Type B pancreatic cell (in vitro differentiated cells): Measurements from ENCODE around the gene IARS1. TPM values are rescaled to one million over a fixed set of nuclear protein-coding genes. Genes with fewer than 3 reads are reported as not detected.
A peak's percentile ranks its signal among the peaks of the same experiment; 100 is the strongest.

Experiments used
- DNase-seq: peaks from one replicate; pipeline ENCODE4 v3.0.0; 2021; ENCODE audit warnings: mixed read lengths; ENCODE audit not compliant: unreplicated experiment; ENCODE audit errors: extremely low spot score
- H3K27ac Mint-ChIP-seq: 2 replicates; pipeline ENCODE4 v1.8.0; 2021; ENCODE audit warnings: mild to moderate bottlenecking, mixed read lengths
- H3K27me3 Mint-ChIP-seq: 2 replicates; pipeline ENCODE4 v1.8.0; 2021; ENCODE audit warnings: mixed read lengths
- H3K36me3 Mint-ChIP-seq: 2 replicates; pipeline ENCODE4 v1.8.0; 2021; ENCODE audit warnings: mixed read lengths
- H3K4me1 Mint-ChIP-seq: one replicate; pipeline ENCODE4 v1.8.0; 2021; ENCODE audit warnings: mixed read lengths; ENCODE audit not compliant: unreplicated experiment
- H3K4me3 Mint-ChIP-seq: 2 replicates; pipeline ENCODE4 v1.8.0; 2021; ENCODE audit warnings: mild to moderate bottlenecking, mixed read lengths
- H3K9me3 Mint-ChIP-seq: 2 replicates; pipeline ENCODE4 v1.8.0; 2021; ENCODE audit warnings: mixed read lengths
- CTCF ChIP-seq: fragments of 200-600 bp; sonication (generic); conservative IDR thresholded peaks from 2 replicates; pipeline ENCODE4 v1.5.0; 2021; ENCODE audit warnings: antibody characterized with exemption, mild to moderate bottlenecking
- total RNA-seq: library from RNA; stranded (reverse); gene quantifications from 2 replicates; pipeline ENCODE4 v1.2.1, GENCODE V29; 2021; ENCODE audit warnings: low replicate concordance

Gene IARS1
- total RNA-seq, 1 donor from 2014 or later, result 143 TPM

- Mint-ChIP-seq H3K27ac (no peak overlapping the region), H3K36me3 (no peaks in the 10 kb centered on the region), H3K9me3 (no peaks in the 10 kb centered on the region), H3K4me1 (peaks cover 22% of the 10 kb centered on the region), H3K27me3 (no peaks in the 10 kb centered on the region), H3K4me3 (no peak overlapping the region)
- DNase-seq, result no peak
- TF ChIP-seq CTCF, result peak; percentile 51
Observed at GRCh38 chr9:92328225-92328624, 34.7 kb upstream of the IARS1 start.

- DNase-seq, result no peak
- H3K36me3 Mint-ChIP-seq, result no peaks in the 10 kb centered on the region
- no peaks in the 10 kb centered on the region for H3K27me3 Mint-ChIP-seq
- peak overlapping the region; percentile 97 for H3K27ac Mint-ChIP-seq
- TF ChIP-seq CTCF, result no peak
- peak overlapping the region; percentile 99 for H3K4me3 Mint-ChIP-seq
- H3K9me3 Mint-ChIP-seq, result no peaks in the 10 kb centered on the region
- H3K4me1 Mint-ChIP-seq, result peaks cover 22% of the 10 kb centered on the region
Observed at GRCh38 chr9:92327283-92327850, 33.9 kb upstream of the IARS1 start.

GRCh38 chr9:92325991-92326500 is 32.5 kb upstream of the IARS1 start:
- H3K27ac Mint-ChIP-seq, result peak overlapping the region; percentile 97

GRCh38 chr9:92325269-92325990 is 31.9 kb upstream of the IARS1 start, which contains the start of the genes CENPP and NOL8:
CENPP (plus strand) TSS chr9:92325953.
NOL8 (minus strand) TSS chr9:92325350; CDS start chr9:92324161, 1,189 bp downstream.
- no peaks in the 10 kb centered on the region for H3K27me3 Mint-ChIP-seq
- TF ChIP-seq CTCF, result no peak
- peak; percentile 84 for DNase-seq
- H3K27ac Mint-ChIP-seq, result peak within 1 kb of the TSS; percentile 97
- H3K9me3 Mint-ChIP-seq, result no peaks in the 10 kb centered on the region
- peaks cover 22% of the 10 kb centered on the region for H3K4me1 Mint-ChIP-seq
- H3K36me3 Mint-ChIP-seq, result no peaks in the 10 kb centered on the region
- peak within 1 kb of the TSS; percentile 99 for H3K4me3 Mint-ChIP-seq

More at GRCh38 chr9:92325991-92326500, 32.5 kb upstream of the IARS1 start:
- H3K36me3 Mint-ChIP-seq, result no peaks in the 10 kb centered on the region
- no peaks in the 10 kb centered on the region for H3K9me3 Mint-ChIP-seq
- no peaks in the 10 kb centered on the region for H3K27me3 Mint-ChIP-seq
- DNase-seq, result no peak
- peak overlapping the region; percentile 99 for H3K4me3 Mint-ChIP-seq
- no peak for TF ChIP-seq CTCF
- H3K4me1 Mint-ChIP-seq, result peaks cover 22% of the 10 kb centered on the region

- H3K4me3 Mint-ChIP-seq, result peak overlapping the region; percentile 99
- H3K4me1 Mint-ChIP-seq, result peaks cover 22% of the 10 kb centered on the region
- peak overlapping the region; percentile 97 for H3K27ac Mint-ChIP-seq
- no peaks in the 10 kb centered on the region for H3K27me3 Mint-ChIP-seq
- H3K9me3 Mint-ChIP-seq, result no peaks in the 10 kb centered on the region
- H3K36me3 Mint-ChIP-seq, result no peaks in the 10 kb centered on the region
- DNase-seq, result no peak
- TF ChIP-seq CTCF, result no peak
Observed at GRCh38 chr9:92324889-92325268, 31.4 kb upstream of the IARS1 start.
